ENCODE results near the gene ZG16B.

The ZG16B gene

DNA sequence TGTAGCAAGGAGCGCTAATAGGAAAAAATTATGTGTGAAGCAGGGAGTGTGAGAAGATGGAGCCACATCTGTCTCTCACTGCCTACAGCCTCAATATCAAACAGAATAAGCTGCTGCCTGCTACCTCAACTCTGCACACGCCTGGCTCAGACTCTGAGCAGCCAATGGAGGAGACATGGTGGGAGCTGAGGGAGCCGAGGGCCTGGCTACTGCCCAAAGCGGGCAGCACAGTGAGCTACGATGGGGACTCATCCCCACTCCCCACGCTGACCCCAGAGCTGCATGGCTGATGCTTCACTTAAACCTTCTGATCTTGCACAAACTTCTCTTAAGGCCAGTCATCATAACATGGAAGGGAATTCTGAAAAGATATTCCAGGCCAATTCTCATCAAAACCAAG is 41.8 kb downstream of the ZG16B start:
- no peak for DNase-seq

DNA sequence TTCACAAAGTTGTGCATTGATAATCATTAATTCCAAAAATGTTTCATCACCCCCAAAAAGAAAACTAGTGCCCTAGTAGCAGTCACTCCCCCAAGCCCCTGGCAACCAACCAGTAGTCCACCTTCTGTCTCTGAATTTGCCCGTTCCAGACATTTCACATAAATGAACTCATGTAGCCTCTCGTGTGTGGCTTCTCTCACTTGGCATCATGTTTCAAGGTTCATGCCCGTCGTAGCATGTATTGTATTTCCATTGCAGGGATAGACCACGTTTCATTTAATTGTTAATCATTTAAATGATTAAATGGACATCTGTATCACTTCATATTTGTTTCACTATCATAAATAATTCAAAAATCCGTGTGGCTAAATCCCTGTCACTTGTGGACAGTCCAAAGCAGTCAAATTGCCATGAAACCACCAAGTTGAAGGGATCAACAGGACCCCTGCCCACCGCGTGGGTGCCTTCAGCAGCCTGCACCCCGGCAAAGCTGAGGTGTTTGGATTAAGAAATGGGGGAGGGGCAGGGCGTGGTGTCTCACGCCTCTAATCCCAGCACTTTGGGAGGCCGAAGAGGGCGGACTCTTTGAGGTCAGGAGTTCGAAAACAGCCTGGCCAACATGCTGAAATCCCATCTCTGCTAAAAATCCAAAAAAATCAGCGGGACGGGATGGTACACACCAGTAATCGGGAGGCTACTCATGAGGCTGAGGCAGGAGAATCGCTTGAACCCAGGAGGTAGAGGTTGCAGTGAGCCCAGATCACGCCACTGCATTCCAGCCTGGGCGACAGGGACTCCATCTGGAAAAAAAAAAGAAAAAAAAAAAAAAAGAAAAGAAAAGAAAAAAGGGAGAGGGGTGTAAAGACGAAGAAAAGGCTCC is 44.2 kb downstream of the ZG16B start:
- DNase-seq, result no peak

DNA sequence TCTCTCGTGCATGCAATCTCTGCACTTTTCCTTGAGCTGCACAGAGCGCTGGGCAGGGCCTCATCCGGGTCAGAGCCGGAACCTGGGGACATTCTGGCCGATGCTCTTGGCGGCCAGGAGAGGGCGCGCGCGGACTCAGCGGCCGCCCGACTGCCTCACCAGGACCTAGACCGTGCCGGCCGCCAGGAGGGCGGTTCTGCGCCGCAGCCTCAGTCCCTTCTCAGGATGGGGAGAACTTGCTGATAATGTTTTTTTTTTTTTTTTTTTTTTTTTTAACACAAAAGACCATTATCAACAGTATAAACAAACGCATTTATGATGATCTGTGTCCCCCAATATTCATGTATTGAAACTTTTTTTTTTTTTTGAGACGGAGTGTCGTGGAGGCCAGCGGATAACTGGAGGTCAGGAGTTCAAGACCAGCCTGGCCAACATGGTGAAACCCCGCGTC is 44.8 kb downstream of the ZG16B start:
- peak; percentile 69 for DNase-seq

DNA sequence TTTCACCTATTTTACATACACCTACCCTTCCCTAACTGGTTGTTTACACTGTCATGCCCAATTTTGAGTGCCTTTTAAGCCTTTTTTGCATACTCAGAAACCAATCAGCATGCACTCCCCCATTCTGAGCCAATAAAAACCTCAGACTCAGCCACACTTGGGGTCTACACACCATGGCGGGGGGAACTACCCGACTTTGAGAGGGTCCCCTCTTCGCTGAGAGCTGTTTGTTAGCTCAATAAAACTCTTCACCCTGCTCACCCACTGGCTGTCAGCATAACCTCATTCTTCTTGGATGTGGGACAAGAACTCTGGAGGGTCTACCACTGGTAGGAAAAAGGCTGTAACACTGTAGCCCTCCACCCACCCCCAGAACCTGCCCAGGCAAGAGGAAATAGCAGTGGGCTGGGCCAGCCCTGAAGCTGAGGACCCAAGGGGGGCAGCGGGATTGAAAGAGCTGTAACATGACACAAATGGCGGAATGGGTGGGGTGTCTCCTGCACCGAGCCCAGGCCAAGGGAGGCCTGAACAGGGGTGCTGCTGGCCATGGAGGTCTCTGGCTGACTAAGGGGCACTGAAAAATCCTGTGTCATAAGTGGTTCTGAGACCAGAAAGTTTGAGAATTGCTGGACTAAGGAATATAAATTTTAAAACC is 49.9 kb downstream of the ZG16B start:
- no peak for DNase-seq

All from left hindlimb (tissue), 1 donor.